IPS DF 4.7 (cell line): ENCODE results near the gene TMEFF2.

Experiments used
- DNase-seq: peaks from one replicate; pipeline ENCODE4 v3.0.0-alpha.2; 2013; ENCODE audit warnings: low spot score; ENCODE audit errors: extremely low read depth

TMEFF2 gene

GRCh38 chr2:191907091-191907490 is 287.6 kb downstream of the TMEFF2 start:
- no peak for DNase-seq

GRCh38 chr2:191905336-191905735 is 289.4 kb downstream of the TMEFF2 start:
- DNase-seq = no peak

GRCh38 chr2:191901031-191901430 is 293.7 kb downstream of the TMEFF2 start:
- no peak for DNase-seq

GRCh38 chr2:191899410-191899809 is 295.3 kb downstream of the TMEFF2 start:
- DNase-seq = no peak
